Measurements from ENCODE around the gene HS3ST3A1. TPM values are rescaled to one million over a fixed set of nuclear protein-coding genes. Genes with fewer than 3 reads are reported as not detected.

HS3ST3A1 gene
- total RNA-seq, 2 experiments from 2014 or later, result 0.22 to 1.2 TPM

GRCh38 chr17:13476720-13477119, 125.0 kb downstream of the HS3ST3A1 start:
- CTCF ChIA-PET, result no interaction called here
- ATAC-seq (ENCODE audit: poor library complexity) (no peak), DNase-seq (no peak)
- Histone ChIP-seq H3K27ac (ENCODE audit: low read depth in 1 of 2, low read length in 2 of 2) (no peak overlapping the region), H3K9me3 (ENCODE audit: control insufficient read depth in 1 of 2, insufficient read depth in 1 of 2, low read length in 2 of 2) (peaks cover 8 to 22% of the 10 kb centered on the region in 2 experiments), H3K27me3 (ENCODE audit: control insufficient read depth in 1 of 2, insufficient read depth in 2 of 2, low read length in 2 of 2) (no peaks in the 10 kb centered on the region), H3K4me1 (ENCODE audit: insufficient read depth, low read length) (no peaks in the 10 kb centered on the region), H3K36me3 (ENCODE audit: insufficient read depth, low read length) (no peaks in the 10 kb centered on the region), H3K4me3 (ENCODE audit: low read length) (no peak overlapping the region)
- no peak for TF ChIP-seq CTCF (IDR thresholded peaks at IDR 0.05)
- no peaks in the 10 kb centered on the region for H3K27me3 Mint-ChIP-seq
- POLR2A ChIA-PET, result no interaction called here
- no peak overlapping the region for H3K4me3 Mint-ChIP-seq
- H3K36me3 Mint-ChIP-seq (ENCODE audit: low read depth), result no peaks in the 10 kb centered on the region
- intact Hi-C loops (cut with DNase I, micrococcal nuclease), result no loop called here
- H3K4me1 Mint-ChIP-seq (ENCODE audit: low read depth), result no peaks in the 10 kb centered on the region
- no peak overlapping the region for H3K27ac Mint-ChIP-seq
- H3K9me3 Mint-ChIP-seq, result peaks cover 6% of the 10 kb centered on the region

- Histone ChIP-seq H3K27me3 (ENCODE audit: control insufficient read depth in 1 of 2, insufficient read depth in 2 of 2, low read length in 2 of 2) (no peaks in the 10 kb centered on the region), H3K36me3 (ENCODE audit: insufficient read depth, low read length) (no peaks in the 10 kb centered on the region), H3K27ac (ENCODE audit: low read depth in 1 of 2, low read length in 2 of 2) (no peak overlapping the region), H3K9me3 (ENCODE audit: control insufficient read depth in 1 of 2, insufficient read depth in 1 of 2, low read length in 2 of 2) (peaks cover 2 to 12% of the 10 kb centered on the region in 2 experiments), H3K4me1 (ENCODE audit: insufficient read depth, low read length) (no peaks in the 10 kb centered on the region), H3K4me3 (ENCODE audit: low read length) (no peak overlapping the region)
- Mint-ChIP-seq H3K27ac (no peak overlapping the region), H3K36me3 (ENCODE audit: low read depth) (no peaks in the 10 kb centered on the region), H3K9me3 (peaks cover 3% of the 10 kb centered on the region), H3K4me1 (ENCODE audit: low read depth) (no peaks in the 10 kb centered on the region), H3K4me3 (no peak overlapping the region), H3K27me3 (no peaks in the 10 kb centered on the region)
- ATAC-seq (ENCODE audit: poor library complexity) (no peak), DNase-seq (no peak)
- intact Hi-C loops (cut with DNase I, micrococcal nuclease), result no loop called here
- POLR2A ChIA-PET, result no interaction called here
- CTCF ChIA-PET, result no interaction called here
- TF ChIP-seq CTCF (IDR thresholded peaks at IDR 0.05), result no peak
Observed at GRCh38 chr17:13475574-13476223, 126.0 kb downstream of the HS3ST3A1 start.

- Mint-ChIP-seq H3K4me3 (no peak overlapping the region), H3K27ac (no peak overlapping the region), H3K27me3 (no peaks in the 10 kb centered on the region), H3K36me3 (ENCODE audit: low read depth) (no peaks in the 10 kb centered on the region), H3K9me3 (no peaks in the 10 kb centered on the region), H3K4me1 (ENCODE audit: low read depth) (no peaks in the 10 kb centered on the region)
- ChIA-PET POLR2A (no interaction called here), CTCF (interaction anchor here (1.6 kb wide), 1 partner anchor 65 kb away, joined by 4 read pairs; no protein-coding TSS in a partner anchor)
- Histone ChIP-seq H3K27me3 (ENCODE audit: control insufficient read depth in 1 of 2, insufficient read depth in 2 of 2, low read length in 2 of 2) (no peaks in the 10 kb centered on the region), H3K9me3 (ENCODE audit: control insufficient read depth in 1 of 2, insufficient read depth in 1 of 2, low read length in 2 of 2) (no peaks in the 10 kb centered on the region), H3K4me3 (ENCODE audit: low read length) (no peak overlapping the region), H3K36me3 (ENCODE audit: insufficient read depth, low read length) (no peaks in the 10 kb centered on the region), H3K27ac (ENCODE audit: low read depth in 1 of 2, low read length in 2 of 2) (no peak overlapping the region), H3K4me1 (ENCODE audit: insufficient read depth, low read length) (no peaks in the 10 kb centered on the region)
- intact Hi-C loops (cut with DNase I, micrococcal nuclease), result no loop called here
- DNase-seq (no peak), ATAC-seq (ENCODE audit: poor library complexity) (no peak)
- TF ChIP-seq CTCF (IDR thresholded peaks at IDR 0.05), result no peak
Observed at GRCh38 chr17:13474073-13474800, 127.5 kb downstream of the HS3ST3A1 start.
